IPS-18c (cell line): ENCODE measurements around the gene CDH4.

ENCODE experiments used
- H3K4me3 ChIP-seq: 2 replicates; pipeline ENCODE4 v1.7.0; 2013; ENCODE audit warnings: low read depth, mild to moderate bottlenecking, low read length, moderate library complexity; ENCODE audit not compliant: insufficient read depth
- H3K9me3 ChIP-seq: one replicate; pipeline ENCODE4 v1.6.1; 2013; ENCODE audit warnings: mild to moderate bottlenecking, low read length, moderate library complexity; ENCODE audit not compliant: control insufficient read depth, insufficient read depth

Gene CDH4

DNA sequence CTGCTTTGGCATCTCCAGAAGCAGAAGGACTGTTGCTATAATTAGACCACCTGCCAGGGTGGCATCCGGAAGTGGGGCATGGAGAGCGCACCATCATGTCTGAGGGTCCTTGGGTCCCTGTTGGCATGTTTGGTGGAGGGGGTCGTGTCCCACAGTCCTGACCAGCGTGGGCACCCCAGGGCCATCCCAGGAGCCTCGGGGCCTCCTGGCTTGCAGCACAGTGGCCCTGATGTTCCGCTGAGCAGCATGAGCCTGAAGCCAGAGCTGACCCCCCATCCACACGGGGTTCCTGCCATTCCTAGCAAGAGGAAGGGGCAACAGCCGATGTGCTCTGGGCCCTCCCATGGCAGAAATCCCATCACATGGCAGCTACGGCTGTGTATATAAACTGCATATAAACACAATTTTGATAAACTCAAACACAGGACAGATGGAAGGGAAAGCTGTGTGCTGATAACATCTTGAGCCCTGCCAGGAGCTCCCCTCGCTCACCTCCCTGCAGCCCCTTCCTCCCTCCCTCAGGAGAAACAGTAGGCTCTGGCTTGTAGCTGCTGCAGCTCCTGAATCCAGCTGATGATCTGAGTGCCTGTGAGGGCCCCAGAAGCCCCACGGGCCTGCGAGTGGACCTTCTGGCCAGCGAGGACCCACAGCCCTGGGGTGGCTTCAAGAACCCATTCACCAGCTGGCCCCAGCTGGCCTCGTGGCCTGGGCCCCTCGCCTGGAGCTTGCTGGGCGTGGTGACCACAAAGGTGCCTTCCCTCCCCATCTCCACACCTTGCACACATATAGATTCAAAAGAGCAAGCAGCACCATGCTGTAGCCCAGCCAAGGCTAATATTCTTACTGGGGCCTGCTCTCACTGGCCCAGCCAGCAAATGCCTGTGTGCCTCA, 321.6 kb downstream of the CDH4 start:
- H3K9me3 ChIP-seq, result no peaks in the 10 kb centered on the region

DNA sequence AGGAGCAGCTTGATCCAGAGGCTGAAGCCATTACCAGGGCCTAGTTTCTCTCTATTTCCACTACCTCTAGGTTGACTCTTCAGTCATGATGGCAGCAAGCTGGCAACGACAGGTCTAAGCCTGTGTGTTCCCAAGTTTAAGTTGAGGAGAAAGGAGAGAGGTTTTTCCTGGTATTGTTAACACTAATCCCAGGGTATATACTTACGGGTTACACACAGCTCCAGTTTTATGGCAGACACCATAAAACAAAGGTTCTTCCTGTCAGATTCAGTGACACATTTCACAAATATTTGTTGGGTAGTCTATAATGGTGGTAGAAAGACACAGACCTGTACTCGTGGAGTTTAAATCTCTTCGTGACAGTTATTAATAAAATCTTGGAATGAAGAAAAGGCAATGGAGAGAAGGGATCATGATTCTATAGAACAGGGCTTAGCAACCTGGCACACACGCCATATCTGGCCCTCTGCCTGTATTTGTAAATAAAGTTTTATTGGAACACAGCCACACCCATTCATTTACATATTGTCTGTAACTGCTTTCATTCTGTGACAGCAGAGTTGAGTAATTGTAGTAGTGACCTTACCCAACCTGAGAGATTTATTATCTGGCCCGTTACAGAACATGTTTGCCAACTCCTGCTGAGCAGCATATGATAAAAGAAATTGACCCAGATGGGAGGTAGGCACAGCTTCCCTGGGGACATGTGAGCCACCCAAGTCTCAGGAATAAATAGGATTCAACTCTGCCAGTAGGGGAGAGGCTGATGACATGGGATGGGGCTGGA, 323.3 kb downstream of the CDH4 start:
- Histone ChIP-seq H3K9me3 (no peaks in the 10 kb centered on the region), H3K4me3 (no peak overlapping the region)

More for the DNA sequence above, 321.6 kb downstream of the CDH4 start:
- no peak overlapping the region for H3K4me3 ChIP-seq

DNA sequence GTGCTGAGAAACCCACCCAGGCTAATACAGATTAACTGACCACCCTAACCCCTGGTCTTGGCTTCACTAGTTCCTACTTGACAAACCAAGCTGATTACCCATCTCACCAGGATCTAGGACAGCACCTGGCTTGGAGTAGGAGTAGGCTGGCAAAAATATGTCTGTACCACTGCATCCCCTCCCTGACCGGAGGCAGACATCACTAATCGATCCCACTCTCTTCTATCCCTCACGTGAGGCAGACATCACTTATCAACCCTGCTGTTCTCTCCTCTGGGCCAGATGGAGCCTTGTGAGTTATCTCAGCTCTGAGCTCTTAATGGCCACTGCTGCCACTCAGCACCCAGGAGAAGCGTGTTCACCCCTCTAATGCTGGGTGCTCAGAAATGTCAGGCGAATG, 324.3 kb downstream of the CDH4 start:
- H3K4me3 ChIP-seq, result no peak overlapping the region
- H3K9me3 ChIP-seq, result no peaks in the 10 kb centered on the region

DNA sequence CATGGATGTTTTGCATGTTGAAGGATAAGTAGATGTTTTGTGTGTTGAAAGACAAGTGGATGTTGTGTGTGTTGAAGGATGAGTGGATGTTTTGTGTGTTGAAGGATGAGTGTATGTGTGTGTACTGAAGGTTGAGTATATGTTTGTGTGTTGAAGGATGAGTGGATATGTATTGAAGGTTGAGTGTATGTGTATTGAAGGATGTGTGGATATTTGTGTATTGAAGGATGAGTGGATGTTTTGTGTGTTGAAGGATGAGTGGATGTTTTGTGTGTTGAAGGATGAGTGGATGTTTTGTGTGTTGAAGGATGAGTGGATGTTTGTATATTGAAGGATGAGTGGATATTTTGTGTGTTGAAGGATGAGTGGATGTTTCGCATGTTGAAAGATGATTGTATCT, 325.0 kb downstream of the CDH4 start:
- H3K4me3 ChIP-seq, result no peak overlapping the region

DNA sequence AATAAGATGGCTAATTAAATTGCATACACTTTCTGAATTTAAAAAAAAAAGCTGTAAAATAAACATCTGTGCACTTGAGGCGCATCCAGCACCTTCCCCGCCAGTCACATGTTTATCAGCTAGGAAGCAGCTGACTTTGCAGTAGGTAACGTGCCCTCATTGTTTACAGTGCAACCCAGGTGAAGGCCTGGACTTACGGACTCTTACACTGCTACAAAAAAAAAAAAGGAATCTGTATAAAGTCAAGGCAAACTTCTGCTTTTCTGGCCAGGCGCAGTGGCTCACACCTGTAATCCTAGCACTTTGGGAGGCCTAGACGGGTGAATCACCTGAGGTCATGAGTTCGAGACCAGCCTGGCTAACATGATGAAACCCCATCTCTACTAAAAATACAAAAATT, 327.8 kb downstream of the CDH4 start:
- H3K9me3 ChIP-seq, result no peaks in the 10 kb centered on the region
- H3K4me3 ChIP-seq, result no peak overlapping the region

More for the DNA sequence above, 325.0 kb downstream of the CDH4 start:
- H3K9me3 ChIP-seq, result no peaks in the 10 kb centered on the region

DNA sequence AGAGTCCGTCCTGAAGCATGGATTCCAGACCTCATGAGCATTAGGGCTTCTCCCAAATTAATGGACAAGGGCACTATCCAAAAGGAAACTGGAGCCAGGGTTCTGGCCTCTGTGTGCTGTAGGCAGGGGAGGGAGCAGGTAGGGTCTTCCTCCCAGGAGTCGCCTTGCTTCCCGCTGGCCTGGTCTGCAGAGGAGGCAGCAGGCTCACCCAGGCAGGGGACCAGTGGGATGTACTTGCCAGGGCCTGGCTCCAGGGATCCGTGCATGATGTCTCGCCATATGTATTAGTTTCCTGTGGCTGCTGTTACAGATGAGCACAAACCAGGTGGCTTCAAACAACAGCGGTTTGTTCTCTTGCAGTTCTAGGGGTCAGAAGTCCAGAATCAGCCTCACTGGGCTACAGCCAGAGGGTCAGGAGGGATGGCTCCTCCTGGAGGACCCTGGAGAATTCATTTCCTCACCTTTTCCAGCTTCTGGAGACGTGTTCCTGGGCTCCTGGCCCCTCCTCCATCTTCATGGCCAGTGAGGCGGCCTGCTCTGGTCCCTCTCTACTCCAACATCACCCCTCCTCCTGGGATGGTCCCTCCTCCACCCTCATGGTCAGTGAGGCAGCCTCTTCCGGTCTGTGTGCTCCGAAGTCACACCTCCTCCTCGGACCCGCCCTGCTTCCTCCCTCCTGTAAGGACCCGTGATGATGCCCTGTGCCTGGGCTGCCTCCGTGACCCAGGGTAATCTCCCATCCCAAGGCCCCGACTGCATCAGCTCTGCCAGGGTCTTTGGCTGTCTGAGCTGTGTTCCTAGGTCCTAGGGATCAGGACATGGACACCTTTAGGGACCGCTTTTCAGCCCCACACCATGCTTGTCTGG, 329.1 kb downstream of the CDH4 start:
- Histone ChIP-seq H3K4me3 (no peak overlapping the region), H3K9me3 (no peaks in the 10 kb centered on the region)

DNA sequence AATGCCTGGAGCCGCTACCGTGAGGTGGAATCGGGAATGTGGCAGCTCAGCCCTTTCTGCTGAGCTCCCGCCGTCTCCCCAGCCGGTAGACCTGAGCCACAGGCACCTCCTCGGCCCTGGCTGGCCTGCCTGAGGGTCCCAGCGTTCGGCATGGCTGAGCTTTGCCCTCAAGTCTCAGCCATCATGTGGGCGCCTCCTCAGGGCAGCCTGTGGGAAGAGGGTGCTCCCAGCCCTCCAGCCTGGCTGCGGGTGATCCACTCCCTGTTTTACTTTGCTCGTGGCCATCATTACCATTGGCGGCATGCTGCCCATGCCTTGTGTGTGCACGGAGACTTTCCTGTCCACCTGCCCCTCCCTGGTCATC, 329.7 kb downstream of the CDH4 start:
- no peak overlapping the region for H3K4me3 ChIP-seq
- H3K9me3 ChIP-seq, result no peaks in the 10 kb centered on the region

DNA sequence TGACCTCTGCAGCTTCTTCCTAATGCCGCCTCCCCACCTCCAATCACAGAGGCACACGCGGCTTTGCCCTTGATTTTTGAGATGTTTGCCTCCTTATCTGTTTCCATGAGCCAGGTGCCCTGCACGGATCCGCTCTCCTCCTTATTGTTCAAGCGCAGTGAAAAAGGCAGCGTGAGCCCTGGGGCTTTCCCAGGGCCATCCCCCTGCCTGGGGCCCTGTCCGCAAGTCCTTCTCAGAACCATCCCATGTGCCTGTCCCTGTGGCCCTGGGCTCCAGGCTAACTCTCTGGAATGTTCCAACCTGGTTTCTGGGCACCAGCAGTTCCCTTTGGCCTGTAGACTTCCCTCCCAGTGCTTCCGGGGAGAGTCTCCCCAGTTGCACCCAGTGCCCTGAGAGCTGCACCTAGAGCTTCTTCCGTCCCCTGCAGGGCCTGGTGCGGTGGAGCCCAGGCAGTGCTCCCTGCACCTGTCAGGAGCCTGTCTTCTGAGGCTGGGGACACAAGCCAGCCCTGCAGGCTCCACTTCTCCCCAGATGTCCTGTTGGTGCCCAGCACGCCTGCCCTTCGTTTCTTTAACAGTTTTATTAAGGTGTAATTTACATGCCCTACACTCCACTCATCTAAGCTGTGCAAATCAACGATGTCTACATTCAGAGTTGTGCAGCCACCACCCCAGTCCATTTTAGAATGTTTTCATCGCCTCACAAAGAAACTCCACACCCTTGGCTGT, 330.3 kb downstream of the CDH4 start:
- Histone ChIP-seq H3K4me3 (no peak overlapping the region), H3K9me3 (no peaks in the 10 kb centered on the region)

DNA sequence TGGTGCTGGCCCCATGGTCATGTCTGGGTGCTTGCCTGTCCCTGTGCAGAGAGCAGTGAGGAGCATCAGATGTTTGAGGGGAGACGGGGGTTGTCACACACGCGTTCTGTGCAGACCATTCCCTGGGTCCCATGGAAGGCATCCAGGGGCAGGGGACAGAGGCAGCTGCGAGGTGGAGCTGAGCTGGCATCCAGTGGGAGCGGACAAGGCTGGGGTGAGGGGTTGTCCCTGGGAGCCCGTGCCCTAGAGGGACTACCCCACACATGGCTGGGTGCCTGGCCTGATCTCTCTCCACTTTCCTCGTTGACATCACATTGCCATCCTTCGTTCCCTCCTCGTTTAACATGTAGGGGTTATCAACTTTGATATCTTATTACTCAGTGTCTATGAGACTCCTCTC, 331.3 kb downstream of the CDH4 start:
- H3K4me3 ChIP-seq, result no peak overlapping the region
- no peaks in the 10 kb centered on the region for H3K9me3 ChIP-seq

DNA sequence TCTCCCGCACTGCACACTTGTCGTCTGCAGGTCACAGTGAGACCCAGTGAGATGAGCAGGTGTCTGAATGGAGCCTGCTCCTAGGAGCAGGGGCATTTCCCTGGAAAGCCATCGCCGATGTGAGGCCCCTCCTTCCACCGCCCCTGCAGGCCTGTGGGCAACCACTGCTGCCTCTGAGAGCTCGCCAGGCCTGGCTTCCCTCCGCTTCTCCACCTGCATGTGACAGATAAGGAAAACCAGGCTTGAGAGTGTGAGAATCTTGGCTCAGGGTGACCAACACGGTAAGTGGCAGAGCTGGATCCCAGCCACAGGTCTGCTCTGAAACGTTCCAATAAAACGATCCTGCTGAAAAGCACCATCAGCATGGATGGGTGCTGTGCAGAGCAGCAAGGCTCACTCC, 332.8 kb downstream of the CDH4 start:
- Histone ChIP-seq H3K4me3 (no peak overlapping the region), H3K9me3 (no peaks in the 10 kb centered on the region)

DNA sequence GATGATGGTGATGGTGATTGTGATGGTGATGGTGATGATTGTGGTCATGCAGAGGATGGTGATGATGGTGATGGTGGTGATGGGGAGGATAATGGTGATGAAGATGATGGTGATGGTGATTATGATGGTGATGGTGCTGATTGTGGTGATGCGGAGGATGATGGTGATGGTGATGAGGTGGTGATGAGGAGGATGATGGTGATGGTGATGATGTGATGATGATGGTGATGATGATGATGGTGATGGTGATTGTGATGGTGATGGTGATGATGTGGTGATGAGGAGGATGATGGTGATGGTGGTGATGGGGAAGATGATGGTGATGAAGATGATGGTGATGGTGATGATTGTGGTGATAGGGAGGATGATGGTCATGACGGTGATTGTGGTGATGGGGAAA, 333.7 kb downstream of the CDH4 start:
- Histone ChIP-seq H3K9me3 (no peaks in the 10 kb centered on the region), H3K4me3 (no peak overlapping the region)

DNA sequence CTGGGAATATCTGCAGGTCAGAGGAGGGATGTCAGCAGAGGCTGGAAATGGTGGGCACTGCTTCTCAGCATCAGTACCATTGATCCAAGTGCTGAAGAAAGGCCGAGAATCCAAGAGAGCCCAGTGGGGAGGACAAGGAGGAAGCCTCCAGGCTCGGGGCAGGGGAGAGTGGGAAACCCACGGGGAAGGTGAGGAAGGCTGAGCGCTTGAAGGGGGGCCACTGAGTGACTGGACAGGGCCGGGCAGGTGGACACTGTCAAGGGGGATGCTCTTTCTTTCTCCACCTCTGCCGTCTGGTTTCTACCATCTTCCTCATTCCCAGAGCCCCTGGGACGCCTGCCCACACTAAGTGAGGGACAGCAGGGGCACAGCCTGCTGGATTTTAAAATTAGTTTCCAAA, 335.0 kb downstream of the CDH4 start:
- no peak overlapping the region for H3K4me3 ChIP-seq
- peaks cover 2% of the 10 kb centered on the region for H3K9me3 ChIP-seq

DNA sequence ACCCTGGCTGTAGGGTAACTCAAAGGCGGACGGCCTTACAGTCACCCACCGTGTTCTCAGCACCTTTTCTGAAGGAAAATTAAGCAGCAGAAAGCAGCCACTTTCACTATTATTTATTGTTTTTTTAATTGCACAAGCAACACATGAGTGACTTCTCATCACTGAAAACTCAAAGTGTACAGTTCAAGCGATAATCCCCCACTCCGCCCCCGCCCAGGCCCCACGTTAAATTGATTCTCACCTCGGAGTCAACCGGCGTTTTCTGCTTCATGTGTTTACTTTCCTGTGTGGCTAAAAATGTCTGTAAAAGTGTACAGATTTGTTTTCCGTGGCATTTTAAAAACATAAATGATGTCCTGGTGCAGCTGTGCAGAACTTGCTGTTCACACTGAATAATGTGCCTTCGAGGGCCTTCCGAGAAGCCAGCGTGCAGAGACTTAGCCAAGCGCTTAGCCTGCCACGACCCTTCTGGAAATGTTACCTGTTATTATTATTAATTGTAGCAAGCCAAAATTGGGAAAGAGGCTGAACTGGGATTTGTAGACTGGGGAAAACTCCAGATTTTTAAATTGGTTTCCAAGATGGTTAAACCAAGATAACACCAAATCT, 335.7 kb downstream of the CDH4 start:
- Histone ChIP-seq H3K4me3 (no peak overlapping the region), H3K9me3 (peaks cover 2% of the 10 kb centered on the region)

DNA sequence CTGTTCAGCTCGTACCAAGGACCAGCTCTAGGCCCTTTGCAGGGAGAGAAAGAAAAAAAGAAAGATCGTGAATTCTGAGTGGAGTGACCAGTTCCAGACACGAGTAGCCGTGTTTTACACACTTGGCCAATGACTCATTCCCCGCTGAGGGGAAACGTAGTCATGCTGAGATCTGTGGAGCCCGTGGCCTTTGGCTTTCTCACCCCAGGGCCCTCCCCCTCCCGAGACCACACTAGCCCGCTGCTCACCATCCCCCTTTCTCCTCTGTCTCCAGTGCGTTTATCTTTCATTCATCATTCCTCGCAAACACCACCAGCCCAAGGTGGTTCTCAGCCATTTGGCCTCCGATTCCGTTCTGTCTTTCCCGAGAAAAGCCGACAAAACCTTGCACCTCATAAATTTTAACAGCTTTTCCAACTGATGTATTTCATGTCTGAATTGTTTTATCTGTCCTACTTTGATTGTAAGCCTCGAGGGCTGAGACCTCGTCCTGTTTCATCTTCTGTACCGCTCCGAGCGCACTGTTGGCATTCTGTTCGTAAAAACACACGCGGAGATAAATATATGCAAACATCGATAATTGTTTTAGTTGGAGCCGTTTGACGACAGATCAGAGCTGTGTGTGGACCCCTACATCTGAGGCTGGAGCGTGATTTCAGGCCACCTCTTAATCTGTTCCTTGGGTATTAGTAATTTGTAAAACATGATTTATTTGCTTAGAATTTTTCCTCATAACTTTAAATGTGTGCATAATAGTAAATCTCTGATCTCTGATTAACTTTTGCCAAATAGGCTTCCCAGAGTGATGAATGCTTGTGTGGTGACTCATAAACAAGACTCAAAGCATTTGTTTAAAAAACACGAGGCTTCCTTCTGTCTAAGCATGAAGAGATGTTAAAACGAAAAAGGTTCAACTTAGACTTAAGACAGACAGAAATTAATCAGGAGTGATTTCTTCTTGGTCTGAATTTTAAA, 336.6 kb downstream of the CDH4 start:
- Histone ChIP-seq H3K9me3 (peaks cover 2% of the 10 kb centered on the region), H3K4me3 (no peak overlapping the region)

DNA sequence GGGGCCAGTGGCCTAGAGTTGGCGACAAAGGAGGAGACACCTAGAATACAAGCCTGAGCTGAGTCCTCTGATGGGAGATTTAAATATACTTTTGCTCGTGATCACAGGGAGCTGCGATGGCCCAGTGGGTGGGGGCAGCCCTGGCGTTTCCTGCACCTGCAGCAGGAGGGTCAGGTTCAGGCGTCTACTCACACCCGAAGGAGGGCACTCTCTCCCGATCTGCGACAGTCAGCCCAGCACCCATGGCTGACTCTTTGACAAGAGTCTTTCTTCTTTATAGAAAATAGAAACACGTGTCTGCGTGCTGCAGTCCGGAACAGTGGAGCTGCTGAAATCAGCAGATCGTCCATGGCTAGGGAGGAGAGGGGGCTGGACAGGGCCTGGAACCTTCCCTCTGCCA, 338.2 kb downstream of the CDH4 start:
- Histone ChIP-seq H3K9me3 (peaks cover 2% of the 10 kb centered on the region), H3K4me3 (no peak overlapping the region)

DNA sequence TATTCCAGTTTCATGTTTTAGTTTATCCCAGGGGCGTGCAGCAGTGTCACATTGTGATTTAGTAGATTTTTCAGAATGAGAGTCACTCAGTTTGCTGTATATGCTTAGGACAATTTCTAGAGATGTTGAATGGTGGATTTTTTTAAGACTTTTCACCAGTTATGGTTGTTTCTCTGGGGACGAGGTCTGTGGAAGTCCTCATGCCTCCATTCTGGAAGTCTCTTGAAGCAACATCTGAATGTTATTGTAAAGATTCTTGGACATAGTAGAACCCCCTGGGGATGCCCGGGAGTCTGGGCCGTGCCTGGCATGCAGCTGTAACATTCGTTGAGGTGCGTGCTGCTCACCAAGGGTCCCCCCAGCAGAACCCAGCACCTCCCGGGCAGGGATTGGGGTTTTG, 341.5 kb downstream of the CDH4 start:
- Histone ChIP-seq H3K4me3 (no peak overlapping the region), H3K9me3 (peaks cover 6% of the 10 kb centered on the region)
